IPS-NIHi7 (cell line): ENCODE results near the gene PPP2R5D.

Experiments
- DNase-seq: peaks from one replicate; pipeline ENCODE4 v3.0.0; 2012; ENCODE audit warnings: mixed read lengths; ENCODE audit errors: extremely low spot score

PPP2R5D gene

GRCh38 chr6:42963179-42963854 is 21.1 kb upstream of the PPP2R5D start:
- DNase-seq: no peak

DNA sequence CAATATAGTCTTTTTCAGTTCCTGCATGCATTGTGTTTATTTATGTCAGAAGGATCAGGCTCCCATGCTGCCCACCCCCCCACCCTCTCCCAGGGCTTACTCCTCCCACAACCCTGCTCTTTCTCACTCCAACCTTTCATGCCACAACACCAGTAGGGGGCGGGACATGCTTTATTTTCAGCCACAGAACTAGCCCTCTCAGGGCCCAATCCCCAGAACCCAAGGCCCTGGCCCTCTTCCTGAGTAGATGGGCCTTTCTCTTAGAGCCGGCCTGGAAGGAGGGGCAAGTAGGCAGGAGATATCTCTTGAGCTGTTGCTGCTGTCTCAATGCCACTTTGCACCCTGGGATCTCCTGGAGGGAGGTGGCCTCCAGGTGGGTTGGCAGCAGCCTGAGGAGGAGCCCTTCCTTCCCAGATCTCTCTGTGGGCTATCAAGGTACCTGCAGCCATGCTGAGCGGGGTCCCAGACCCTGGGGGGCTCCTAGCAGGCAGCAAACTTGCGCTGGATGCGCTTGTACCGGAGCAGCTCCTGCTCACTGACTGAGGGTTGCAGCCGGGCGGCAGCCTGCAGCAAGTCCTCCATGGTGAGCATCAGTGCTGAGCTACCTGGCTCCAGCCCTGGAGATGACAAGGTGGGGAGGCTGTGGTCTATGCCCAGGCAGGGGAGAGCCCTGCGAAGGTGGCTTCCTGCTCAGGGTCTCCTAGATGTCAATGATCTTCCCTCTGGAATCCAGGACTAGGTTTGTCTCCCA is 20.3 kb upstream of the PPP2R5D start:
- peak; percentile 84 for DNase-seq

- no peak for DNase-seq
Measured at GRCh38 chr6:42966571-42966970, 17.8 kb upstream of the PPP2R5D start.

DNA sequence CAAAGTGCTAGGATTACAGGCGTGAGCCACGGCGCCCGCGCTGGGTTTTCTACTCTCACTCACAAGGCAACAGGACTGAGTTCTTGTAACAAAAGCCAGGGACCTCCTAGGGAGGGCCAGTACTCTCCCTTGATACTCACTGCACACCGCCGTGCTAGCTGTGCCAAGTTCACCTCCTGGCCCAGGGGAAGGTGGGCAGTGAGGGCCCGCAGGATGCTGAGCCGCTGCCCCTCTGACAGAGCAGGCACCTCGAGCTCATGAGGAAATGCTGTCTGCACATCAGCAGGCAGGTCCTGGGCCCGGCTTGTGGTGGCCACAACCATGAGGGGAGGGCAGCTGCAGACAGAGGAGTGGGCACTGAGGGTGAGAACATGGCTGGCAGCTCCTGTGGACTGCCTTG is 17.1 kb upstream of the PPP2R5D start:
- no peak for DNase-seq

DNA sequence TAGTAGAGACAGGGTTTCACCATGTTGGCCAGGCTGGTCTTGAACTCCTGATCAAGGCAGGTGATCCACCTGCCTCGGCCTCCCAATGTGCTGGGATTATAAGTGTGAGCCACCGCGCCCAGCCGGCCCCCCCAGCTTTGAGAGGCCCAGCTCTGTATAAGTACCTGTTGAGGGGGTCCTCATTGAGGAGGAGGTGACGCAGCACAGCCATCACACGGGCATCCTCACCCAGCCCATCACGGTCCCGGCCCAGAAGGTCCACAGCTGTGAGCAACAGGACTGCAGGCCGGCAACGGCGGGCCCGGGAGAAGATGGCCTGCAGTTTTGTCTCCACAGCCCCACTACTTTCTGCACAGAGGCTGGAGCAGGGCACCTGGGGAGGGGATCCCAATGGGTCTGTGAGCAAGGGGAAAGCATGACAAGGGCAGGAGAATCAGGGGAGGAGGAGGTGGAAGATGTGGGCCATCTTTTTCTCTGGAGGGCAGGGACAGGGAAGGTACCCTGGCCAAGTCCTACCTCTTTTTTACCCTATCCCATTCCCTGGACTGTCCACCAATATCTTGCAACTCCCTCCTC is 16.2 kb upstream of the PPP2R5D start:
- no peak for DNase-seq

DNA sequence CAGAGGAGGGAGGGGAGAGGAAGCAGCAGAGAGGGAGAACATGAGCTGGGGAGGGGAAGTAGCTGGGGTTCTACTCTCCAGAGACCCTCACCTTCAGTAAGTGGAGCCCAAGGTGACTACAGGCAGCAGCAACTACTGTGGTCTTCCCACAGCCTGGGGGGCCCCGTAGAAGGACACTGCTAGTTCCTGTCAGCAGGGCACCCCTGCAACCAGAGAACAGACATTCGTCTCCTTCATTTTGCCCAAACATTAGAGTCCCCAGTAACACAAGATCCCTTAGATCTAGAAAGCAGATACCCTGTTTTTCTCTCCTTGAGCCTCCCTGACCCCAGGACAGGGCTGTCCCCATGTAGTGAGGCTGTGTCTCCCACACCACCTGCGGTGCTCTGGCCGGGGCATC is 15.6 kb upstream of the PPP2R5D start:
- no peak for DNase-seq

GRCh38 chr6:42969431-42969830 is 14.9 kb upstream of the PPP2R5D start:
- DNase-seq: no peak

GRCh38 chr6:42969934-42970333 is 14.4 kb upstream of the PPP2R5D start:
- no peak for DNase-seq

DNA sequence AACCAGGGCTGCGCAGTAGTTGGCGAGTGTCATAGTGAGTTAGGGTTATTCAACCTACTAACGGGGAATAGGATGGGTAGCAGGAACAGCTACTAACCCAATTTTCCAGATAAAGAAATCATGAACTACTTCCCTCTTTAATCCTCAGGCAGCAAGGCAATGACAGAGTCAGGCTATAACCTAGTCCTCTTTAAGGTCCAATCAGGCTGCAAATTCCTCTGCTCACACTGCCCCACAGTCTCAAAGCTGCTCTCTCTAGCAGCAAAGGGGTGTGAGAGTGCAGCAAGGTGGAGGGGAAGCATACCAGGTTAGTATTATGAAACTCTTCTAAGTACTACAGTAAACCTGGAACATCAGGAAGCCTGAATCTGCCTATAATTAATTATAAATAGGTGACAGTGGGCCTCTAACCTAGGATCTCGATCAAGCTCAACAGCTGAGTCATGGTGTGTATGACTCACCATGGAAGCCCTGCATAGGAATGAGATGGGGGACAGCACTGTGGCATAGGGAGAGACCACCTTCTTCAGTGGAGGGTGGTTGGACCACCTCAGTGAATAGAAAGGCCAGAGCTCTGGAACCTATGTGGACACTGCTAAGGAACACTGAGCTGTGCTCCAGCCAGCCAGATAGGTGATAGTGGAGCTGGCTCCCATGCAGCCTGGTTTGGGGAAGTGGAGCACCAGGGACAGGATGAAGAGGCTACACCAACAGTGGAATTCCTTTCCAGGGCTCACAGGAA is 13.3 kb upstream of the PPP2R5D start:
- DNase-seq: no peak

DNA sequence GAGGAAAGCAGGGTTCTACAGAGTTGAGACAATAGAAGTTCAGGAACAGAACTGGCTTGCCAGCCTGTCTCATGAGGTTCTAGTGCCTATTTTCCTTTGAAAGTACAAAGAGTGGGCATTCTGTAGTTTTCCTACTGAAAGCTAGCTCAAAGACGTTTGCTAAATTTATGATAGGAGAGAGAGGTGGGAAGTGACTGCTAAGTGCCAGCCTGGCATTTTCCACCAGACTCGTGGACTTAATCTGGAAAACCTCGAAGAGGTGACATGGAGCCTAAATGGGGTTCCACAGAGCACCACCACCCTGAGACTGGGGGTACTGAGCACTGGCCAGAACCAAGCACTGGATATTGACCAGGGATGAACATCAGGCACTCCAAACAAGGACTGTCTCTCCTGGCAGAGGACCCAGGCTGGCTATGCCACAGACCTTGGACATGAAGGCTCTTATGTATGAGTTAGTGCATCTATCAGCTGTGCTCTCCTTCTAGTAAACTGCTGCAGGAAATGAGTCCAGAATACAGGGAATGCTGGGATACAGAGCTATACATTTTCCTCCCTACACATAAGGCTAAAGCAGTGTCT is 12.5 kb upstream of the PPP2R5D start:
- no peak for DNase-seq

DNA sequence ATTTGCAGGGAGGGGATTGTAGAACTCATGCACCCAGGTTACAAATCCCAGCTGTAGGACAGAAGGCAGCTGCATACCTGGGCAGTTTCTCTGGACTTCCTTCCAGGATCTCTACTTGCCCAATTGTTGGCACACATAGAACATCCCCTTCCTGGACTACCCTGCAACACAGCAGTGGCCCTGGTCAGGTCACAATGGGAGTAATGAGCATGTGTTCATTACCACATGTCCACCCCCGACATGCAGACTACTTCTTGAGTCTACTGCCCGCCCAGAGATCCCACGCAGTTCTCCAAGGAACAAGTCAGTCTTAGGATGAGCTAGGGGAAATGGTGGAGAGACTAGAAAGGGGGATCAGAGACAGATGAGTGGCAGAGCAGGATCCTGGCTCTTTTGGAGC is 10.4 kb upstream of the PPP2R5D start:
- DNase-seq: no peak

GRCh38 chr6:42974919-42975505 is 9.4 kb upstream of the PPP2R5D start:
- no peak for DNase-seq

GRCh38 chr6:42978487-42978838 is 5.9 kb upstream of the PPP2R5D start:
- peak; percentile 44 for DNase-seq

- peak; percentile 92 for DNase-seq
Measured at GRCh38 chr6:42978839-42979522, 5.4 kb upstream of the PPP2R5D start, which contains the start of gene PEX6. Gene PEX6, minus strand, starts transcription at chr6:42979181. Its CDS starts 31 bp downstream, at chr6:42979150.

- no peak for DNase-seq
Measured at GRCh38 chr6:42979523-42980177, 4.7 kb upstream of the PPP2R5D start.

DNA sequence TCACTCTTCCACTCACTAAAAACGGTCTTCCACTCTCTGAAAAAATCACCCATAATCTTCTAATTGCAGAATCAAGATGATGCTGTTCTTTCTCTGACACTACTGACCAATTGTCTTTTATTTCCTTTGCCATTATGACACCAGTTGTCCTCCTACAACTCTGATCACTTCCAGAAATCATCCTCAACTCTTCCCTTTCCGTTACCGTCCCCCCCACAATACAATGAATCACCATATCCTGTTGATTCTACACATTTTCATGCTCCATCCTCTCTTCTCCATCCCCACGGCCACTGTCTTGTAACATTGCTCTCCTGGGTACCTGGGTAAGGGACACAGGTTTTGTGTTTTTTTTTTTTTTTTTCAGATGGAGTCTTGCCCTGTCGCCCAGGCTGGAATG is 2.5 kb upstream of the PPP2R5D start:
- no peak for DNase-seq

- peak; percentile 54 for DNase-seq
Measured at GRCh38 chr6:42984924-42985475, 630 bp downstream of the PPP2R5D start.

- no peak for DNase-seq
Measured at GRCh38 chr6:42987533-42988451, 3.4 kb downstream of the PPP2R5D start.

GRCh38 chr6:42988486-42989020 is 4.2 kb downstream of the PPP2R5D start:
- DNase-seq: no peak
